ENCODE results near the gene HOXB13.

DNA sequence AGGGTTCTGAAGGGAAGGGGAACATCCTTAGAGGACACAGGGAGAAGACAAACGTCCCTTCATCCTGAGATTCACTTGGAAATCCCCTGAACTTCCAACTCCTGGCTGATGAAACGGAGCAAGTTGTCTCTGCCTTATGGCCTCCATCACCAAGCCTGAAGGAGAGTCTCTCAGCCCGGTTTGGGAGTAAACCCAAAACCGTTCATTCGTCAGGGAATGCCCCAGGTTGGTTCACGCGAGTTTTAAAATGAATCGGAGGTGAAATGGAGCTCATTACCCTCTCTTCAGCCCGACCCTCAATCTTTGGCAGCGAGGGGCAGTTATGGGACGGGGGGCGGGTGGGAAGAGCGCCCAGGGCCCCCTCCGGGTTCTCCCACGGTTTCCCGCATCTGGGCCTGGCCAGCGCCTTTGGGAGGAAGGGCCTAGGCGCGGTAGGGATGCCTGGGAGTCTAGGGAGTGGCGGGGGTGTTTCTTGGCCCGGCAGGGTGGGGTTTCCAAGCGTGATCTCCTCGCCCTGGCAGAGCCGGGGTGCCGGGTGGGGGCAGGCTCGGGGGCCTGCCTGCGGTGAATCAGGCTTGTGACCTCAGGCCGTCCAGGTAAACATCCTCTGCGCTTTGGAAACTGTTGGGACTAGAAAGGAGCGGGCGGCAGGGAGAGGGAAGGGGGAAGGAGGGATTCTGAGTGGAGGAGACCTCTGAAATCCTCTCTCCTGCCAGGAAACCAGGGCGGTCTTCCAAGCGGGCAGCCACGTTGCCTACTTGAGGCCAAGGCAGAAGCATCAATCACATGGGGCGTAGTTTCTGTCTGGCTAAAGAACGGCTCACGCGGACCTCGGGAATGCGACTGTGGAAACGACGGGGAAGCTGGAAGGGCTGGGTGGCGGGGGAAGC, 24.1 kb upstream of the HOXB13 start:
- TF ChIP-seq CTCF (conservative IDR thresholded peaks at IDR 0.05; ENCODE audit: low read length) (no peak), EZH2phosphoT487 (IDR thresholded peaks at IDR 0.05; ENCODE audit: borderline replicate concordance, low read depth, low read length) (no peak)
